NB4 (cell line): ENCODE measurements around the gene SPATA31E1.

Experiments
- DNase-seq: peaks from one replicate; pipeline ENCODE4 v3.0.0; 2010; ENCODE audit warnings: low read depth
- H3K4me3 ChIP-seq: one replicate; pipeline ENCODE4 v1.5.1; 2011; ENCODE audit warnings: mild to moderate bottlenecking, low read depth, low read length, moderate library complexity
- MAX ChIP-seq: IDR thresholded peaks from 2 replicates; pipeline ENCODE4 v1.6.1; 2011; ENCODE audit warnings: low read depth, low read length
- MYC ChIP-seq: IDR thresholded peaks from 2 replicates; pipeline ENCODE4 v1.6.1; 2011; ENCODE audit warnings: low read depth, low read length
- POLR2A ChIP-seq: IDR thresholded peaks from 2 replicates; pipeline ENCODE4 v1.6.1; 2011; ENCODE audit warnings: mild to moderate bottlenecking; ENCODE audit not compliant: insufficient read length; ENCODE audit errors: extremely low read depth
- TF ChIP-seq, protein P1 (sequence below): IDR thresholded peaks from one replicate; pipeline ENCODE4 v1.5.1; 2012; ENCODE audit warnings: low read depth, low read length

The SPATA31E1 gene

DNA sequence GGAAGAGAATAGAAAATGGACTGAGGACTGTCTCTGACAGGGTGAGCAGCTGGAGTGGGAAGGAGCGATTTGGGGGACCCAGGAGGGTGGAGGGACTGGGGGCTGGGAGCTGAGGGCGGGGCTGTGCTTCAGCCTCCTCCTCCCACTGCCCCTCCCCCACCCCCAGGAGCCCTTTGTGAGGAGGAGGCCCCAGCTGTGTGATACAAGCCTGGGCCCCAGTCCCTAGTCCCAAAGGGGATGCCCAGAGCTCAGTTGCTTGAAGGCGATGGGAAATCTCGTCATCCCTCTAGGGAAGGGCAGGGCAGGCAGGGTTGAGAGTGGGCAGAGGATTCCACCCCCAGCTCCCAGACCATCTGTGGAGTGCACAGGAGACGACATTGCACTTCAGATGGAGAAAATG is at the start of gene SPATA31E1:
TSS of gene SPATA31E1 (plus strand) at position 251 of the 400 bp plus-strand sequence. CDS start at position 266, 15 bp downstream.
- H3K4me3 ChIP-seq: no peak within 1 kb of the TSS
- DNase-seq: no peak
- TF ChIP-seq MAX: no peak
- TF ChIP-seq, protein P1, sequence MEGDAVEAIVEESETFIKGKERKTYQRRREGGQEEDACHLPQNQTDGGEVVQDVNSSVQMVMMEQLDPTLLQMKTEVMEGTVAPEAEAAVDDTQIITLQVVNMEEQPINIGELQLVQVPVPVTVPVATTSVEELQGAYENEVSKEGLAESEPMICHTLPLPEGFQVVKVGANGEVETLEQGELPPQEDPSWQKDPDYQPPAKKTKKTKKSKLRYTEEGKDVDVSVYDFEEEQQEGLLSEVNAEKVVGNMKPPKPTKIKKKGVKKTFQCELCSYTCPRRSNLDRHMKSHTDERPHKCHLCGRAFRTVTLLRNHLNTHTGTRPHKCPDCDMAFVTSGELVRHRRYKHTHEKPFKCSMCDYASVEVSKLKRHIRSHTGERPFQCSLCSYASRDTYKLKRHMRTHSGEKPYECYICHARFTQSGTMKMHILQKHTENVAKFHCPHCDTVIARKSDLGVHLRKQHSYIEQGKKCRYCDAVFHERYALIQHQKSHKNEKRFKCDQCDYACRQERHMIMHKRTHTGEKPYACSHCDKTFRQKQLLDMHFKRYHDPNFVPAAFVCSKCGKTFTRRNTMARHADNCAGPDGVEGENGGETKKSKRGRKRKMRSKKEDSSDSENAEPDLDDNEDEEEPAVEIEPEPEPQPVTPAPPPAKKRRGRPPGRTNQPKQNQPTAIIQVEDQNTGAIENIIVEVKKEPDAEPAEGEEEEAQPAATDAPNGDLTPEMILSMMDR: no peak
- TF ChIP-seq POLR2A: no peak
- no peak for TF ChIP-seq MYC

GRCh38 chr9:87834357-87834756 is 48.3 kb upstream of the SPATA31E1 start:
- H3K4me3 ChIP-seq: no peak overlapping the region
- TF ChIP-seq MAX: no peak
- TF ChIP-seq, protein P1: no peak
- no peak for TF ChIP-seq MYC
- DNase-seq: peak; percentile 19

DNA sequence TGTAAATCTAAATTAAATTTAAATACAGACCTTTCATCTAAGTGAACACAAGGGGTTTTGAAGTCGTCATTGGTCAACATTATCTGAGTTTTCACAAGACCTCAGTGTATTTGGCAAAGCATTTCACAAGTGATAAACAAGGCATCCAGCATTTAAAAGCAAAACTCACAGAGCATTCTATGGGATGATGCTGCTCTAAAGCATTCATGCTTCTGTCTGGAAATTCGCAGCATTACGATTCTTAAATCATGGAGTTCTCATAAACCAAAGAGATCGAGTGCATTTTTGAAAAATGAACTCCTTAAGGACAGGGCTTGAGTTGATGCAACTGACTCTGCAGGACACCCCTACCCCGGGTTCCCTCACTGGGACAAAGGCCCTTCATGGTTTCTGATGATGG is 46.1 kb upstream of the SPATA31E1 start:
- H3K4me3 ChIP-seq: no peak overlapping the region
- TF ChIP-seq POLR2A (no peak), MAX (no peak), MYC (no peak)
- TF ChIP-seq, protein P1: no peak
- no peak for DNase-seq

- no peak for DNase-seq
- no peak for TF ChIP-seq MAX
- no peak for TF ChIP-seq POLR2A
- no peak for TF ChIP-seq MYC
- TF ChIP-seq, protein P1: no peak
- no peak overlapping the region for H3K4me3 ChIP-seq
These were observed 45.5 kb upstream of the SPATA31E1 start for GRCh38 chr9:87836951-87837705.

DNA sequence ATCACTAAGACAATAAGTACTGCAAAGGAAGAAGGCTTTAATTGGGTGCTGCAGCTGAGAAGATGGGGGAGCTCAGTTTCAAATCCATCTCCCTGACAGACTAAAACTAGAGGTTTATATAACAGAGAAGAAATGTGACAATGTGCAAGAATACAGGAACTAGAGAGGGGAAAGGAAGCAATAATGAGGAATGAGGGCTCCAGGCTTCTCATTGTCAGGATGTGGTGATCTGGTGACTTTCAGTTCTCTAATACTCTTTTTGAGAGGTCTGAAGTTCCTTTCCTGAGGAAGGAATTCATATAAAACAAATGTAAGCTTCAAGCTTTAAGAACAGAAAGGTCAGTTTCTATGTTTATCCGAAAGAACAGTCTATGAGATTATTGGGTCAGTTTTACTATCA is 42.5 kb upstream of the SPATA31E1 start:
- H3K4me3 ChIP-seq: no peak overlapping the region
- TF ChIP-seq, protein P1: no peak
- no peak for TF ChIP-seq MYC
- TF ChIP-seq POLR2A: no peak
- no peak for TF ChIP-seq MAX

More for the DNA sequence above, 42.5 kb upstream of the SPATA31E1 start:
- peak; percentile 14 for DNase-seq
